ENCODE data around the gene FGD3. TPM values are rescaled to one million over a fixed set of nuclear protein-coding genes. Genes with fewer than 3 reads are reported as not detected.
A peak's percentile ranks its signal among the peaks of the same experiment; 100 is the strongest.
"Not testable (repeated sequence)": the region's sequence is repeated elsewhere in the genome, so short reads cannot be mapped to it uniquely, and the experiment has no call there.

Gene FGD3, protein sequence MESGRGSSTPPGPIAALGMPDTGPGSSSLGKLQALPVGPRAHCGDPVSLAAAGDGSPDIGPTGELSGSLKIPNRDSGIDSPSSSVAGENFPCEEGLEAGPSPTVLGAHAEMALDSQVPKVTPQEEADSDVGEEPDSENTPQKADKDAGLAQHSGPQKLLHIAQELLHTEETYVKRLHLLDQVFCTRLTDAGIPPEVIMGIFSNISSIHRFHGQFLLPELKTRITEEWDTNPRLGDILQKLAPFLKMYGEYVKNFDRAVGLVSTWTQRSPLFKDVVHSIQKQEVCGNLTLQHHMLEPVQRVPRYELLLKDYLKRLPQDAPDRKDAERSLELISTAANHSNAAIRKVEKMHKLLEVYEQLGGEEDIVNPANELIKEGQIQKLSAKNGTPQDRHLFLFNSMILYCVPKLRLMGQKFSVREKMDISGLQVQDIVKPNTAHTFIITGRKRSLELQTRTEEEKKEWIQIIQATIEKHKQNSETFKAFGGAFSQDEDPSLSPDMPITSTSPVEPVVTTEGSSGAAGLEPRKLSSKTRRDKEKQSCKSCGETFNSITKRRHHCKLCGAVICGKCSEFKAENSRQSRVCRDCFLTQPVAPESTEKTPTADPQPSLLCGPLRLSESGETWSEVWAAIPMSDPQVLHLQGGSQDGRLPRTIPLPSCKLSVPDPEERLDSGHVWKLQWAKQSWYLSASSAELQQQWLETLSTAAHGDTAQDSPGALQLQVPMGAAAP
- total RNA-seq: 1 to 10 TPM; 5.8 to 6.3 TPM
- polyA plus RNA-seq (ENCODE audit: insufficient read length in 2 of 2): 10 to 100 TPM; 15.3 to 17.2 TPM
- long read RNA-seq, donor 1, partial matches to known transcripts: 0 of 1 reads
- long read RNA-seq, donor 1, other reads (novel, unspliced or antisense): 0 of 1 reads
- long read RNA-seq, donor 2, partial matches to known transcripts: 0 of 3 reads
- long read RNA-seq, donor 2, other reads (novel, unspliced or antisense): 0 of 3 reads
- long read RNA-seq, donor 3, partial matches to known transcripts: 0 of 1 reads
- long read RNA-seq, donor 3, other reads (novel, unspliced or antisense): 0 of 1 reads
- long read RNA-seq, donor 4, partial matches to known transcripts: 0 of 1 reads
- long read RNA-seq, donor 4, other reads (novel, unspliced or antisense): 0 of 1 reads

DNA sequence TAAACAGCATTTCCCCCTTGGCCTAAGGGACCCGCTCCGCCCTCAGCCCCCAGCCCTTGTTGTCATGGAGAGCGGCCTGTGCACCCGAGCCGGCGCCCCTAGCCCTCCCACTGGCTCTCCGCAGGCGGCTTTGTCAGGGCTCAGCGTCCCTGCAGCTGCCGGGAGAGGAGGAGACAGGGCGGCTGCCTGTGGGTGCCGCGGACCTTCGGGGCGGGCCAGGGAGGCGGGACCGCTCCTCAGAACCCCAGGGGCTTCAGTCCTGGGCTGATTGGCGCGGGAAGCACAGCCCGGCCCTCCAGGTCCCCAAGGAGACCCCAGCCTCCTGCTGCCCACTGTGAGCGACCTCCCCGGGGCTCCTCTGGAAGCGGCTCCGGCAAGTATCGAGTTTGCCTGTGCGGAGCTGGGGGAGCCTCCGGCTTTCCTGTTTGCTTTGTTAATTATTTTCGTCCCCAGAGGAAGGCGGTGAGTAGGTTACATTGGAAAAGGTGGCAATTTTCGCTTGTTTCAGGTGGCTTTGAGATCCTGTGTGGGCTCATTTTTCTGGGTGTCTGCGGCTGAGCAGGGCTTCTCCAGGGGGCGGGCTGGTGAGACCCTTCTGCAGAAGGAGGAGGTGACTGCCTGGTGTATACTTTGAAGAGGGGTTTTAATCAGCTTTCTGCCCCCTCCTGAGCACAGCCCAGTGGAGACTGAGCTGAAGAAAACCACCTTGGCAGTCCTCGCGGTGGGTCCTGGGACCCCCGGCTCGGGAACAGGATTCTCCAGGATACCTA is at the start of gene FGD3:
TSS of gene FGD3 (plus strand) at position 256 of the 770 bp plus-strand sequence. CDS start 28,734 bp downstream, outside the sequence.
- no peaks in the 10 kb centered on the region for H3K36me3 ChIP-seq (ENCODE audit: control insufficient read depth, insufficient read depth, low read length)
- H3K4me3 ChIP-seq (ENCODE audit: low read depth, low read length): peak within 1 kb of the TSS; percentile 64
- H3K27me3 ChIP-seq (ENCODE audit: control insufficient read depth, insufficient read depth, low read length): no peaks in the 10 kb centered on the region
- H3K4me1 ChIP-seq (ENCODE audit: control insufficient read depth, insufficient read depth, low read length): peaks cover 49% of the 10 kb centered on the region
- peak within 1 kb of the TSS; percentile 67 for H3K27ac ChIP-seq (ENCODE audit: low read depth, low read length)
- H3K9me3 ChIP-seq (ENCODE audit: control insufficient read depth, insufficient read depth, low read length): no peaks in the 10 kb centered on the region
- DNase-seq (ENCODE audit: low read depth in 4 of 6, low spot score in 6 of 6): peak in 3 of 6 donors; percentile 31 to 81 (median 79)
- 2% methylated on average over 34 of the region's 36 CpGs for WGBS (ENCODE audit: insufficient coverage)

DNA sequence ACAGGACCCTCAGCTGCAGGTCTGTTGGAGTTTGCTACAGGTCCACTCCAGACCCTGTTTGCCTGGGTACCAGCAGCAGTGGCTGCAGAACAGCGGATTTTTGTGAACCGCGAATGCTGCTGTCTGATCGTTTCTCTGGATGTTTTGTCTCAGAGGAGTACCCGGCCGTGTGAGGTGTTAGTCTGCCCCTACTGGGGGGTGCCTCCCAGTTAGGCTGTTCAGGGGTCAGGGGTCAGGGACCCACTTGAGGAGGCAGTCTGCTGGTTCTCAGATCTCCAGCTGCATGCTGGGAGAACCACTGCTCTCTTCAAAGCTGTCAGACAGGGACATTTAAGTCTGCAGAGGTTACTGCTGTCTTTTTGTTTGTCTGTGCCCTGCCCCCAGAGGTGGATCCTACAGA is 42.2 kb upstream of the FGD3 start:
- no CpG with 5 or more reads among the region's 6 CpGs for WGBS (ENCODE audit: insufficient coverage)
- H3K27ac ChIP-seq (ENCODE audit: low read depth, low read length); H3K27me3 ChIP-seq (ENCODE audit: control insufficient read depth, insufficient read depth, low read length); H3K4me1 ChIP-seq (ENCODE audit: control insufficient read depth, insufficient read depth, low read length); DNase-seq (ENCODE audit: low read depth in 4 of 6, low spot score in 6 of 6); H3K4me3 ChIP-seq (ENCODE audit: low read depth, low read length); H3K36me3 ChIP-seq (ENCODE audit: control insufficient read depth, insufficient read depth, low read length); H3K9me3 ChIP-seq (ENCODE audit: control insufficient read depth, insufficient read depth, low read length): not testable (repeated sequence)

DNA sequence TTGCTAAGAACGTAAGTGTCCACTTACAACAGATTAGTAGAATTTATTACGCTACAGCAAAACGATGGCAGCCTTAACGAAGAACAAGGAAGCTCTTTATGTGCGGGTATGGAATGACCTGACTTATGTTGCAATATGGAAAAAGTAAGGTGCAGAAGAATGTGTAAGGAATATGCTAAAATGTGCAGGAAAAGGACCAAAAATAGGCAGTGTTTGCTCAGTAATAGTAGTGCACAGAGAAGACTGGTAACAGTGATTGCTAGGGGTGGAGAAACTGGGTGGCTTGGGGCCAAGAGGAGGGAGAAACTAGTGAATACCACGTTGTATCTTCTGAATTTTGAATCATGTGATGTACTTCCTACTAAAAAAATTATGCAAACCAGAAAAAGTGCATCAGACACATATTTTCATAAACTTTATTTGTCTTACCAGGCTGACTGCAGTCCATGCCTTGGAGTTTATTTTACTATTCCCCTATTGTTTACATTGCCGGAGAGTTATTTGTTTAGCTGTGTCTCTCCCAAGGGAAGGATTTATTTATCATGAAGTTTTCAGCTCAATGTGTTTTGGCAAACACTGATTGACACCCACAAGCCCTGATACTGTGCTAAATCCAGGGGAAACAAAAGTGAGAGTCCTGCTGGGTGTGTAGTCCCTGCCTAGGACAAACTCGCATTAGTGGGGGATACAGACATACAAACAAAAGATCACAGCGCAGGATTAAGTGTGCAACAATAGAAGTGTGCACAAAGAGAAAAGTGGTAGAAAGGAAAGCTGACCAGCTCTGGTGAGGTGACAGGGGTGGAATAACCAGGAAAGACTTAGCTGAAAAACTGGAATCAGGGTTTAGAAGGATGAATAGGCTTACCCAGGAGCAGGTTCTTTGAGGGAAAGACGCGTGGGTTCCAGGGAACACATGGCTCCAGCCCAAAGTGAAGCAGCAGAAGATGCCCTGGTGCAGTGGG is 35.5 kb upstream of the FGD3 start:
- peak in 2 of 6 donors; percentile 3 to 38 for DNase-seq (ENCODE audit: low read depth in 4 of 6, low spot score in 6 of 6)
- H3K4me3 ChIP-seq (ENCODE audit: low read depth, low read length): no peak overlapping the region
- 39% methylated on average over 8 of the region's 11 CpGs for WGBS (ENCODE audit: insufficient coverage)

DNA sequence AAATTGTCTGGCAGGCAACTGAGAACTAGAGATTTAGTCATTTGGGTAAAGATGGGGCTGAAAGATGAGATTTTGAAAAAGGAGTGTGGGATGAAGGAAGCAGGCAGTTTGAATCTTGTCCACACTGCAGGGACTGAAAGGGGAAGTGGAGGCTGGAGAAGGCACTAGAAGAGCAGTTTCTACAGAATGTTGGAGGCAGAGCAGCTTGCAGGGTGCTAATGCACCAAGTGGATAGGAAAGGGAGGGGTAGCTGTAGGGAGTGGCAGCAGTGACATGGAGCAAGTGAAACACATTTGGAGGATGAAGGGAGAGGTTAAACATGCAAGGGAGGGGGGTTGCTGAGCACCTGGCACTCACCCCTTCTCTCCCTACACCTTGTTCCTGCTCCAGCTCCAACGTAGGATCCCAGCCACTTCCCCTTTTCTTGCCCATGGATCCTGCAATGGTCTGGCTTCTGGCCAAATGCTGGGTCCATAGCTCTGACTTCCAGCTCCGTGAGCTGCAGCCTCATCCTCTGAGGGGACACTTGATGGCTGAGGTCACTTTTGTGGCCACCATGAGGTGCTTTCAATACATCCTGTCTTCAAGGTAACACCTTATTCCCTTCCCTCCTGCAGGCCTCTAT is 30.0 kb upstream of the FGD3 start:
- Histone ChIP-seq H3K27ac (ENCODE audit: low read depth, low read length) (no peak overlapping the region), H3K4me1 (ENCODE audit: control insufficient read depth, insufficient read depth, low read length) (peaks cover 12% of the 10 kb centered on the region)
- WGBS (ENCODE audit: insufficient coverage): 54% methylated on average over 2 of the region's 2 CpGs

More for the DNA sequence above, 35.5 kb upstream of the FGD3 start:
- peaks cover 13% of the 10 kb centered on the region for H3K4me1 ChIP-seq (ENCODE audit: control insufficient read depth, insufficient read depth, low read length)
- no peaks in the 10 kb centered on the region for H3K36me3 ChIP-seq (ENCODE audit: control insufficient read depth, insufficient read depth, low read length)
- peaks cover 3% of the 10 kb centered on the region for H3K27me3 ChIP-seq (ENCODE audit: control insufficient read depth, insufficient read depth, low read length)
- H3K9me3 ChIP-seq (ENCODE audit: control insufficient read depth, insufficient read depth, low read length): no peaks in the 10 kb centered on the region
- H3K27ac ChIP-seq (ENCODE audit: low read depth, low read length): peak overlapping the region; percentile 21

DNA sequence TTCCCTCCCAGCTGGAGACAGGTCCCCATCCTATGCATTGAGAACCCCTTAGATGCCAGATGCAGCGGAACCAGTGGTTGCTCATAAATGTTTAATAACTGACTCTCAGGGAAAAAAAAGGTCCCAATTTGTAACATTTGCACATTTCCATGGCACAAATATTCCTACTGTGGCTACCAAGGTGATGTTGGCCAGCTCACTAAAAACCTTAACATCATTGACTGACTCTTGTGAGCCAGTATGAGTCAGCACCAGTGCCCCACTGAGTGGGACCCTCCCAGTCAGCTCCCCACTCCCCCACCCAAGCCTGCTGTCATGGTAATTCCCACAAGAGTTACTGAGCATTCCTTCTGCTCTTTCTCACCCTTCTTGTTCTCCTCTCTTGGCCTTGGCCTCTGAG is 26.9 kb upstream of the FGD3 start:
- WGBS (ENCODE audit: insufficient coverage): 83% methylated on average over 1 of the region's 1 CpG
- H3K36me3 ChIP-seq (ENCODE audit: control insufficient read depth, insufficient read depth, low read length): no peaks in the 10 kb centered on the region
- no peak overlapping the region for H3K4me3 ChIP-seq (ENCODE audit: low read depth, low read length)
- no peak for DNase-seq (ENCODE audit: low read depth in 4 of 6, low spot score in 6 of 6)
- H3K9me3 ChIP-seq (ENCODE audit: control insufficient read depth, insufficient read depth, low read length): no peaks in the 10 kb centered on the region
- H3K4me1 ChIP-seq (ENCODE audit: control insufficient read depth, insufficient read depth, low read length): no peaks in the 10 kb centered on the region
- H3K27me3 ChIP-seq (ENCODE audit: control insufficient read depth, insufficient read depth, low read length): no peaks in the 10 kb centered on the region
- H3K27ac ChIP-seq (ENCODE audit: low read depth, low read length): no peak overlapping the region

More for the DNA sequence above, 30.0 kb upstream of the FGD3 start:
- DNase-seq (ENCODE audit: low read depth in 4 of 6, low spot score in 6 of 6): no peak
- Histone ChIP-seq H3K27me3 (ENCODE audit: control insufficient read depth, insufficient read depth, low read length) (peaks cover 3% of the 10 kb centered on the region), H3K4me3 (ENCODE audit: low read depth, low read length) (no peak overlapping the region), H3K36me3 (ENCODE audit: control insufficient read depth, insufficient read depth, low read length) (no peaks in the 10 kb centered on the region), H3K9me3 (ENCODE audit: control insufficient read depth, insufficient read depth, low read length) (no peaks in the 10 kb centered on the region)

DNA sequence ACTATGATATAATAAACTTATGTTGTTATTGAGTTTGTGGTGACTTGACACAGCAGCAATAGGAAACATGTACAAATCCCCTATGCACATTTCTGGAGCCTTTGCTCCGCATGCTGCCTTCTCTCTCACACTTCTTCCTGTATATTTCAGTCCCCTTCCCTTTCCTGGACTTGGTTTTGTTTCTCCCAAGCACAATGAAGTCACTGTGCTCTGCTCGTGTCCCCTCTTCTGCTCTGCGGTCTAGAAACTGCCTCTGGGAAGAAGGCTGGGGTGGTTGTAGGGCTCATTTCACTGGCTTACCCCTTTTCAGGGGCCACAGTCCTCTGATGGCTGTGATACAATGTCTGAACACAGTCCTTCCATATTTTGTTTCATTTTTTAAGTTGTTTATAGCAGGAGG is 15.7 kb upstream of the FGD3 start:
- Histone ChIP-seq H3K27me3 (ENCODE audit: control insufficient read depth, insufficient read depth, low read length) (no peaks in the 10 kb centered on the region), H3K4me1 (ENCODE audit: control insufficient read depth, insufficient read depth, low read length) (no peaks in the 10 kb centered on the region), H3K4me3 (ENCODE audit: low read depth, low read length) (no peak overlapping the region), H3K36me3 (ENCODE audit: control insufficient read depth, insufficient read depth, low read length) (no peaks in the 10 kb centered on the region), H3K9me3 (ENCODE audit: control insufficient read depth, insufficient read depth, low read length) (no peaks in the 10 kb centered on the region), H3K27ac (ENCODE audit: low read depth, low read length) (no peak overlapping the region)
- no peak for DNase-seq (ENCODE audit: low read depth in 4 of 6, low spot score in 6 of 6)
- 11% methylated on average over 3 of the region's 3 CpGs for WGBS (ENCODE audit: insufficient coverage)

DNA sequence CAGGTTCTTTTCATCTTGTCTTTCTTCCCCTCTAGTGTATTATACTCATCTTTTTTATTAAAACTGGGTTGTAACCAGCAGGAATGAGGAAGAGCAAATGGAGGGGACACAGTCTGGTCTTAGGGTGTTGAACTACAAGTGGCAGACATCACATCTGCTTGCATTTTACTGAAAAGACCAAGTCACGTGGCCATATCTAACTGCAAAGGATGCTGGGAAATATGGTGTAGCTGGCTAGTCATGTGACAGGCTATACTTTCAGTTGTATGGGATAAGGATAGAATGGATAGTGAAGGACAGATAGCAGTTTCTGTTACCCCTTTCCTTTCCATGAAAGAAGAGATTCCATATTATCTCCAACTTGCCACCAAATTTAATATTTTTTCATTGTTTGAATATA is 13.0 kb upstream of the FGD3 start:
- H3K4me1 ChIP-seq (ENCODE audit: control insufficient read depth, insufficient read depth, low read length): no peaks in the 10 kb centered on the region
- WGBS (ENCODE audit: insufficient coverage): 88% methylated on average over 1 of the region's 1 CpG
- no peak for DNase-seq (ENCODE audit: low read depth in 4 of 6, low spot score in 6 of 6)

DNA sequence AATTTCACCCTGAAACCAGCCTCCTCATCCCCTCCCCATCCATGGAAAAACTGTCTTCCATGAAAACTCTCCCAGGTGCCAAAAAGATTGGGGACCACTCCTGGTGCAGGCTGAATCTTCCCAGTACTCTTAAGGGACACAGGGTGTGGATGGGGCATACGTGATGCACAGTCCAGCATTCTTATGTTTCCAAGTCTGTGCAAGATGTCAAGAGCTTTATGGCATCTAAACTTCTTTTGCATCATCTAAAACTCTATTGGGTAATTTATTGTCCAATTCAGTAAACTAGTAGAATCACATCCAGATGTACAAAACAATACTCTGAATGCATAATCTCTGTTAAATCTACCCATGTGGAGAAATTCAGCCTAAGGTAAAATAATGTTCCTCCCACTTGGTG is 9.3 kb upstream of the FGD3 start:
- DNase-seq (ENCODE audit: low read depth in 4 of 6, low spot score in 6 of 6): no peak
- H3K4me1 ChIP-seq (ENCODE audit: control insufficient read depth, insufficient read depth, low read length): peaks cover 2% of the 10 kb centered on the region
- no peaks in the 10 kb centered on the region for H3K9me3 ChIP-seq (ENCODE audit: control insufficient read depth, insufficient read depth, low read length)
- 100% methylated on average over 1 of the region's 1 CpG for WGBS (ENCODE audit: insufficient coverage)
- H3K27ac ChIP-seq (ENCODE audit: low read depth, low read length): no peak overlapping the region
- H3K27me3 ChIP-seq (ENCODE audit: control insufficient read depth, insufficient read depth, low read length): no peaks in the 10 kb centered on the region
- no peak overlapping the region for H3K4me3 ChIP-seq (ENCODE audit: low read depth, low read length)
- no peaks in the 10 kb centered on the region for H3K36me3 ChIP-seq (ENCODE audit: control insufficient read depth, insufficient read depth, low read length)

More for the DNA sequence above, 13.0 kb upstream of the FGD3 start:
- no peaks in the 10 kb centered on the region for H3K27me3 ChIP-seq (ENCODE audit: control insufficient read depth, insufficient read depth, low read length)
- H3K36me3 ChIP-seq (ENCODE audit: control insufficient read depth, insufficient read depth, low read length): no peaks in the 10 kb centered on the region
- H3K27ac ChIP-seq (ENCODE audit: low read depth, low read length): no peak overlapping the region
- no peaks in the 10 kb centered on the region for H3K9me3 ChIP-seq (ENCODE audit: control insufficient read depth, insufficient read depth, low read length)
- no peak overlapping the region for H3K4me3 ChIP-seq (ENCODE audit: low read depth, low read length)

Data from spinal cord (tissue), 10 donors.